COLO668 (cell line): ENCODE measurements around the gene LGALS14.
"Not testable (repeated sequence)": the region's sequence is repeated elsewhere in the genome, so short reads cannot be mapped to it uniquely, and the experiment has no call there.

ENCODE experiments used
- DNase-seq: peaks from one replicate; lab custom pipeline; 2025; ENCODE audit not compliant: unreplicated experiment; lab: John Stamatoyannopoulos, UW

The LGALS14 gene

GRCh38 chr19:39704181-39705044 is at the start of gene LGALS14:
Gene LGALS14 (plus strand): TSS chr19:39704481. CDS start chr19:39704529, 48 bp downstream.
- DNase-seq, result peak; percentile 9

- DNase-seq, result no peak
Measured at GRCh38 chr19:39655613-39656012, 48.7 kb upstream of the LGALS14 start, which contains the start of gene LGALS16. Gene LGALS16 (plus strand): TSS chr19:39655913. CDS start chr19:39655962, 49 bp downstream.

GRCh38 chr19:39659791-39660190 is 44.5 kb upstream of the LGALS14 start:
- no peak for DNase-seq

GRCh38 chr19:39660661-39661060 is 43.6 kb upstream of the LGALS14 start:
- DNase-seq, result no peak

GRCh38 chr19:39661565-39661964 is 42.7 kb upstream of the LGALS14 start:
- DNase-seq, result no peak

- not testable (repeated sequence) for DNase-seq
Measured at GRCh38 chr19:39669860-39670259, 34.4 kb upstream of the LGALS14 start.

- DNase-seq, result no peak
Measured at GRCh38 chr19:39670998-39671397, 33.3 kb upstream of the LGALS14 start.

GRCh38 chr19:39671739-39672363 is 32.4 kb upstream of the LGALS14 start:
- DNase-seq, result peak; percentile 33

- DNase-seq, result no peak
Measured at GRCh38 chr19:39672473-39672872, 31.8 kb upstream of the LGALS14 start.

- not testable (repeated sequence) for DNase-seq
Measured at GRCh38 chr19:39673862-39674261, 30.4 kb upstream of the LGALS14 start.

- no peak for DNase-seq
Measured at GRCh38 chr19:39676004-39676403, 28.3 kb upstream of the LGALS14 start.

- DNase-seq, result peak; percentile 70
Measured at GRCh38 chr19:39677961-39678889, 26.1 kb upstream of the LGALS14 start.

- no peak for DNase-seq
Measured at GRCh38 chr19:39679056-39679790, 25.1 kb upstream of the LGALS14 start.

GRCh38 chr19:39679791-39680168 is 24.5 kb upstream of the LGALS14 start:
- DNase-seq, result no peak

GRCh38 chr19:39680593-39680992 is 23.7 kb upstream of the LGALS14 start:
- DNase-seq, result no peak

- no peak for DNase-seq
Measured at GRCh38 chr19:39681416-39681815, 22.9 kb upstream of the LGALS14 start.

- DNase-seq, result no peak
Measured at GRCh38 chr19:39684267-39684666, 20.0 kb upstream of the LGALS14 start.

GRCh38 chr19:39686739-39687138 is 17.5 kb upstream of the LGALS14 start:
- no peak for DNase-seq

- not testable (repeated sequence) for DNase-seq
Measured at GRCh38 chr19:39688637-39689036, 15.6 kb upstream of the LGALS14 start.

GRCh38 chr19:39692166-39692565 is 12.1 kb upstream of the LGALS14 start:
- no peak for DNase-seq
